Right renal cortex interstitium (tissue), 3 donors: Measurements from ENCODE around the gene SRCIN1. TPM values are rescaled to one million over a fixed set of nuclear protein-coding genes. Genes with fewer than 3 reads are reported as not detected.
"Not testable (repeated sequence)": the region's sequence is repeated elsewhere in the genome, so short reads cannot be mapped to it uniquely, and the experiment has no call there.

Experiments used
- DNase-seq, 3 donors: peaks; one replicate each; pipeline ENCODE4 v3.0.0-alpha.2; 2013; ENCODE audit warnings: low read depth in 3 of 3, low spot score in 2 of 3
- polyA plus RNA-seq, 3 donors: library from polyadenylated mRNA; unstranded; fragments of 120-200 nt; gene quantifications; one replicate each; pipeline ENCODE4 v1.2.1, GENCODE V29; 2013; ENCODE audit not compliant: insufficient read length in 3 of 3

Gene SRCIN1
- polyA plus RNA-seq, 3 donors = 2.4 to 2.7 (median 2.6) TPM

DNA sequence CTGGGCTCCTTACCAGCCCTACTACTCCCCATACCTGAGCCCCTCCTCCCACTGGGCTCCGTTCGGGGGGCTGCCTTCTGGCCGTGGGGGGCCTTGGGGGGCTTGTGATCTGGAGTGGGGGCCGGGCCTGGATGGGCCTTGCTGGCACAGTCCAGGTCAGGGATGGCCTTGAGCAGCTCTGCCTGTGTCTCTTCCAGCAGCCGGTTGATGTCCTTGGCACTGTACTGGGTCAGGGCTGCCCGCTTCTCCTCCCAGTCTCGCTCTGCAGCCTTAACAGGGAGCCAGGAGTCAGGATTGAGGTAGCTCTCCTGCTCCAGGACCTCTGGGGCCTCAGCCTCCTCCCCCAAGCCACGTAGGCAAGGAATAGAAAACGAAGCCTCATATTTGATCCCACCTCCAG lies 54.6 kb downstream of the SRCIN1 start:
- no peak for DNase-seq

- no peak for DNase-seq
These were observed 55.1 kb downstream of the SRCIN1 start for GRCh38 chr17:38550661-38551060.

DNA sequence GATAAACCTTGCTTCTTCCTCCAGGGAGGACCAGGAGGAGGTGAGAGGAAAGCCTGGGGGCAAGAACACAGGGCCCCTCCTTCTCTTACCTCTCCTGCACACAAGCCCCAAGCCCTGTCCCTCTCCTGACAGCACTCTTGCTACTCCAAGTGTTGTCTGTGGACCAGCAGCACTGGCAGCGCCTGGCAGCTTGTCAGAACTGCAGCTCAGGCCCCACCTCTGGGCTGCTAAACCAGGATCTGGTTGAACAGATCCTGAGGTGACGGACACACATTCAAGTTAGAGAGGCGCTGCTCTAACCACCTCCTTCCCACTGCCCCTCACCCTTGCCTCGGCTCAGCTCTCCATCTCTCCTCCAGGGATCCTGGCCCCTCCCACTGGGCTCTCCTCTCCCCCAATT lies 56.5 kb downstream of the SRCIN1 start:
- no peak for DNase-seq

GRCh38 chr17:38547444-38547843 lies 58.3 kb downstream of the SRCIN1 start:
- no peak for DNase-seq

GRCh38 chr17:38546396-38546795 lies 59.4 kb downstream of the SRCIN1 start:
- no peak for DNase-seq

DNA sequence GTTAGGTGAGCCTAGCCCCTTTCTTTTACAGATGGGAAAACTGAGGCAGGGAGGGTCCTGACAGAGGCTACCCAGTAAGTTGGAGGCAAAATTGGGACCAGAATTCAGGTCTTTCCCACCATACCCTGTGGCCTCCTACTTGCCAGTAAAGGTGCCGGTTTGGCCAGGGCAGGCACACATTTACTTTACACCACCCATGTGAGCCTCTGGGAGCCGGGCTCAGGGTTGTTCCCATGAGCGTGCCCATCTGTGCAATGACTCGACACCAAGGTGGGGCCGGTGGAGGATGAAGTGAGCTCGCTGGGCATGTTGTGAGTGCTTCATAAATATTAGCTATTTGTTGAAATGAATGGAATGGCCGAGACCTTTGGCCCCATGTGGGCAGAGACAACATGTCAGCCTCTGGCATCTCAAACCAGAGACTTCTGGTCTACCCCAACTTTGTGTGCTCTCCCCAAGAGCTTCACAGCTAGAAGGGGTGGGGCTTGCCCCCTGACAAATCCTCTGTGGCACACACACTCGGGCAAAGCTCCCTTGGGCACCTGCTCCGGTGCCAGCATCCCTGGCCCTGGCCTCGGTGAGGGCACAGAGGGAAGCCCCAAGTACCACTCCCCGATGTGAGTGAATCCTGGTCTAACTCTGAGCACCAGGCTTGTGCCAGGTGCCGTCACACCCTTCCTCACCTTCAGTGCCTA lies 60.1 kb downstream of the SRCIN1 start:
- DNase-seq = no peak

DNA sequence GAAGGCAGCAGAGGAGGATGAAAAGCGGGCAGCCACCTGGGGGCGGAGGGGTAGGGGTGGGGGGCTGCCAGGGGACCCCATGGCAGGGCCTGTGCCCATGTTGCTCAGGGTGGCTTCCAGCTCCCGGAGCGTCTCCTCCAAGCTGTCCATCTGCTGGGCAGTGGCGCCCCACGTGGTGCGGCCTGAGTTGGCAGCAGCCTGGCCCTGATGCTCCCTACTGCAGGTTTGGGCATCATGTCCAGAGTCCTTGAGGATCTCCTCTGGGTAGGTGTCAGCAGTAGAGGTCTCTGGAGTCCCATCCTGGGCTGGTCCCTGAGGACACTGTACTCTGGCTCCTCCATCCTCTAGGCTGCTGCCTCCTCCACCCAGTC lies 60.9 kb downstream of the SRCIN1 start:
- DNase-seq = no peak

DNA sequence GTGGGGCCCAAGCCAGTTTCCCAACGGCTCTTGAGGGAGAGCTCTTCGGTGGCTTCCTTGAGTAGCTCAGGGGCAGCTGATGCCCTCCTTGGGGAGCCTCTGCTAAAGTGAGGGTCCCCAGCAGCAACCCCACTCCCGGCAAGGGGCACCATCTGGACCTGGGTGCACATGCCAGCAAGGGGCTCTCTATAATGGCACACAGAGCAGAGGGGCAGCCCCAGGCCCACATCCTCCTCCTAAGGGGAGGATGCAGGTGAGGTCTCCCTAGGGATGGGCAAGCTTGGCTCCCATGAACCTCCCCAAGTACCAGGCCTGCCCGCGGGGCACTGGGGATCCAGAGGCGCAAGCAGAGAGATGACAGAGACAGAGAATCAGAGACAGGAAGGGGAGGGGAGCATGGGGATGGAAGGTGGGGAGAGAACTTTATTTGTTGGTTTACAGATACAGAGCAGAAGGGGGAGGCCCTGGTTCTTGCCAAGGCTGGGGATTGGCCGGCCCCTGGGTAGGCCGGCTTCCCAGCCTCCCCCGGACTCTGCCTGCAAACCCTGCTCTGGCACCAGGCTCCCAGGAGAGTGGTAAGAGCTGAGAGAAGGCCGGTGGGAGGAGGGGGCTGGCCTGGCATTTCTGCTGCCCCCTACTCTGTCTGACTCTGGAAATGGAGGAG lies 61.4 kb downstream of the SRCIN1 start:
- no peak for DNase-seq

DNA sequence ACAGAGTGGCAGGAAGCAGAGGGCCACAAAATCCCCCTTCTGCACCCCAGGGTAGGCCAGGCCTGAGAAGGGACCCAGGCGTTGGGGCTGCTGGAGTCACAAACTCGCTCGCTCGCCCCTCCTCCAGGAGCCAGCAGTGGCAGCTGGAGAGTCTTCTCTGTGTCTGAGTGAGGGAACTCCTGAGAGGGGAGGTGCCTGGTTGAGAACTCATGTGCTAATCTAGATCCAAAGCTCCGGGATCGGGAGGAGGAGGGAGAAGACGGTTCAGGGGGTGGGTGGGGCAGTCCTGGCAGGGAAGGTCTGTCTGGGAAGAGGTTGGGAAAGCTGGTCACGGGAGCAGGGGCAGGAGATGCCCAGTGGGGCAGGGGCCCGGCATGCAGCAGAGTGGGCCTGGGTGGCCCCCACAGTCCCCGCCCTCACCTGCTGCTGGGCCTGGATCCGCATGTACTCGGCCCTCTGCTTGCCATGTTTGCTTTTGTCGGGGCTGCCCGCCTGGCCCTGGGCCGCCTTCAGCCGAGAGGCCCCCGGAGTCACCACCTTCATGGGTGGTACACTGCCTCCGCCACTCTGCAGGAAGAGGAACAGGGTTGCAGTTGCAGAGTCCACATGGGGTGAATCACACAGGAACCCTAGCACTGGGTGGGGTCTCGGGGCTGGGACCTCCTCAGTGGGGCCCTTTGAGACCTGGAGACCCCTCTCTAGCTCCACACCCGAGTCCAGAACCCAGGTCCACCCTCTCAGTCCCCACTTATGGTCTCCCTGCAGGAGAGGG lies 62.2 kb downstream of the SRCIN1 start:
- DNase-seq = no peak

DNA sequence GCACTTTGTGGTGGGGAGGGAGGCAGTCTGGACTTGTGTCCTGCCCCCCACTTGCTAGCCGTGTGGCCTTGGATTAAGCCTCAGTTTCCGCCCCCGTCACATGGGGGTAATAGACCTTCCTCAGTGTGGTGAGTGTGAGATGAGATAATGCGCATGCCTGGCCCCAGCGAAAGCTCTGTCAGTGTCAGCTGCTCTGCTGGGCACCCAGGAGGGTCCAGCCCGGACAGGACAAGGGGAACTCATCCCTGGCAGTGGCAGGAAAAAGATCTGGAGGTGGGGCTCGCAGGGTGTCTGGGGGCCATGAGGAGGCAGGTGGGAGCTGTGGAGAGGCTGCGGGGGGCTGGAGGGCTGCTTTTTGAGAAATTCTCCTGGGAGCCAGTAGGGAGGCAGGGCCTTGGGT lies 63.5 kb downstream of the SRCIN1 start:
- DNase-seq = no peak

GRCh38 chr17:38541281-38541680 lies 64.5 kb downstream of the SRCIN1 start:
- DNase-seq = no peak

- no peak for DNase-seq
These were observed 65.2 kb downstream of the SRCIN1 start for GRCh38 chr17:38540514-38541045.

GRCh38 chr17:38539386-38539785 lies 66.4 kb downstream of the SRCIN1 start:
- DNase-seq = no peak

DNA sequence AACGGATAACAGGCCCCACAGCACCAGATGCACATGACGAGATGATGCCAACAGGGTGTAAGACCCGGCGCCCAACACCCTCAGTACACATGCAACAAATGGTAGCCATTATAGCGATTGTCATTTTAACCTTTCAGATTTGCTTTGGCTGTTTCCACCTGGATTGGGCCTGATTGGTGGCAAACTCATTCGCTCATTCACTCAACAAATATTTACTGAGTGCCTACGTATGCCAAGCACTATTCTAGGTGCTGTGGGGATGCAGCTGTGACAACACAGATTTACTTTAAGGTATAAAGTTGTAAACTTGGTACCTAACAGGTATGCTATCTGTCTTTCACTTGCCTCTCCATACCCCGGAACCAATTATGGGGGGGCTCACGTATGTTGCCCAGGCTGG lies 66.8 kb downstream of the SRCIN1 start:
- DNase-seq = no peak

- no peak for DNase-seq
These were observed 69.1 kb downstream of the SRCIN1 start for GRCh38 chr17:38536661-38537060.

GRCh38 chr17:38535886-38536285 lies 69.9 kb downstream of the SRCIN1 start:
- no peak for DNase-seq

DNA sequence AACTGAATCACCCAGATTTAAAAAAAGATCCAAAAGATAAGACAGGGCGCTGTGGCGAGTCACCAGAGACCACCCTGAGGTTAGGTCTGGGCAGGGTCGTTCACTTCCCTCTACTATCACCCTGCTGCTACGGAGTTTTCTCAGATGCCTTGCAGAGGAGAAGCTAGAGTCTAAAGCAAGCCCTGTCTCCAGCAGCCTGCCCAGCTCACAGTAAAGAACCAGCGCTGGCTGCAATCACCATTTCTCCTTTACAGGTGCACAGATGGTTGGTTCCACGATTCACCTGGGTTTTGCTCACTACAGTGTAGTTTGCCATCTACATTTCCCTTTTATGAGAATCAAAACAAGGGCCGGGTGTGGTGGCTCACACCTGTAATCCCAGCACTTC lies 71.3 kb downstream of the SRCIN1 start:
- no peak for DNase-seq

- DNase-seq = no peak
These were observed 71.8 kb downstream of the SRCIN1 start for GRCh38 chr17:38533866-38534497.

DNA sequence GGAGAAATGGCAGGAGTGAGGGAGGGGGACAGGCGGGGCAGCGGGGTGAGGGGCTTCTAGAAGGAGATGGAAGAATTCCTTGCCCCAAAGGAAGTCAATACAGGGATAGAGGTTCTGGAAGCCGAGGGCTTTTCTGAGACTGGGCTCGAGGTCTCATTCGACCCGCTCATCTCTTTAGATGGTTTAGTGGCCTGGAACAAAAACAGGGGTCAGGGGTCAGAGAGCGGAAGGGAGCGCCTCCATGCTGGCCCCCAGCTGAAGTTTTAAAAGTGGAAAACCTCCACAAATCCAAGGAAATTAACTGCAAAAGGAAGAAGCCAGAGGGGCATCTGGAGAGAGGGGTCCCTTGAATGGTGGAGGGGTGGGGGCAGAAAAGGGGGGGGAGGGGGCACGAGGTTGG lies 72.5 kb downstream of the SRCIN1 start:
- DNase-seq = no peak

DNA sequence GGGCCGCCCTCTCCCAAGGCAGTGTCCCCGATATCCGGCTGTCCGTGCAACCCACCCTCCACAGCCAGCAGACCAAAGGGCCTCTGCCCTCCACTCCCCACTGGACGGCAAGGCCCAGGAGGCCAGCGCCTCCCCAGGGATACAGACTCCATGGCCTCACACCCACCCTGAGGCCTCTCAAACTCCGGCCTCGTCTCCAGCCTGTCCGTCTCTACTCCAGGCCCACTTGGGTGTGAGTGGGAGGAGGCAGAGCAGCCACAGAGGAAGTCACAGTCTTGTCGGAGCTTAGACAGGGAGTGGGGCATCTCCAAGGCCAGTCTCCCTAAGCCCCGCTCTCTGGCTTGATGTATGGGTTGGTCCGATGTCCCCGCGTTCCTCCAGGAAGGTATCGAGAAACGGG lies 73.3 kb downstream of the SRCIN1 start:
- no peak for DNase-seq

DNA sequence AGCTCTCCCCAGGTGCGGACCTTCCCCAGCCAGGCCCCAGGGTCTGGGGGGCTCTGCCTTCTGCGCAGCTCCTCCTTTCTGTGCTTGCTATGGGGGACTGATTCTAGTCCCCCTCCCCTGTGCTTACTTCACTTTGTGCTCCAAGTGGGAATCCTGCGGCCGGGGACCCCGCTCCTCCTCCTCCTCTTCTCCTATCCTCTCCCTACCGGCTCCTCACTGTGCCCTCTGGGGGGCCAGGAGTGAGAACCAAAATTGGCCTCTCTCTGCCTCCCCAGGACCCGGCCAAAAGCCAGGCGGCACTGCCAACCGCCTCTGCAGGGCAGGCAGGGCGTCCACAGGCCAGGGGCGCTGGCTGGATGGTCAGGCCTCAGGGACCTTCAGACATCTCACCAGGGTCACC lies 74.0 kb downstream of the SRCIN1 start:
- not testable (repeated sequence) for DNase-seq
